Trophoblast cell (in vitro differentiated cells and primary cell): ENCODE data around the gene AIRE.

Experiments
- DNase-seq, 2 donors: peaks; one replicate each; pipeline ENCODE4 v3.0.0-alpha.2; 2016
- H2AFZ ChIP-seq: 2 replicates; pipeline ENCODE4 v1.6.1; 2013; ENCODE audit warnings: low read length, moderate library complexity, mild to moderate bottlenecking; ENCODE audit not compliant: insufficient read depth, poor library complexity
- H2AK5ac ChIP-seq: 2 replicates; pipeline ENCODE4 v1.6.1; 2013; ENCODE audit warnings: mild to moderate bottlenecking, low read length
- H2BK120ac ChIP-seq: 2 replicates; pipeline ENCODE4 v1.6.1; 2013; ENCODE audit warnings: low read length, mild to moderate bottlenecking, moderate library complexity; ENCODE audit not compliant: insufficient read depth, poor library complexity
- H2BK12ac ChIP-seq: 2 replicates; pipeline ENCODE4 v1.6.1; 2013; ENCODE audit warnings: mild to moderate bottlenecking, low read length, moderate library complexity
- H2BK5ac ChIP-seq: 2 replicates; pipeline ENCODE4 v1.6.1; 2013; ENCODE audit warnings: low read length, low read depth, moderate library complexity, mild to moderate bottlenecking; ENCODE audit not compliant: poor library complexity
- H3K14ac ChIP-seq: 2 replicates; pipeline ENCODE4 v1.6.1; 2013; ENCODE audit warnings: mild to moderate bottlenecking, low read length
- H3K18ac ChIP-seq: 2 replicates; pipeline ENCODE4 v1.6.1; 2013; ENCODE audit warnings: mild to moderate bottlenecking, low read length
- H3K23ac ChIP-seq: 2 replicates; pipeline ENCODE4 v1.6.1; 2013; ENCODE audit warnings: low read length
- H3K27ac ChIP-seq: 2 replicates; pipeline ENCODE4 v1.5.1; 2013; ENCODE audit warnings: low read depth, mild to moderate bottlenecking, inconsistent platforms, low read length, moderate library complexity
- H3K27me3 ChIP-seq: 2 replicates; pipeline ENCODE4 v1.6.1; 2013; ENCODE audit warnings: inconsistent platforms, mild to moderate bottlenecking, low read length, moderate library complexity; ENCODE audit not compliant: insufficient read depth
- H3K36me3 ChIP-seq, 2 experiments: 1 replicate in 1 of 2; 2 replicates in 1 of 2; pipeline ENCODE4 v1.6.1; 2013; ENCODE audit warnings: low read length in 2 of 2, mild to moderate bottlenecking in 2 of 2, moderate library complexity in 1 of 2; ENCODE audit not compliant: insufficient read depth in 2 of 2, control insufficient read depth in 1 of 2
- H3K4ac ChIP-seq: 2 replicates; pipeline ENCODE4 v1.6.1; 2013; ENCODE audit warnings: low read depth, mild to moderate bottlenecking, low read length, moderate library complexity
- H3K4me1 ChIP-seq, 2 experiments: 1 replicate in 1 of 2; 2 replicates in 1 of 2; pipeline ENCODE4 v1.6.1; 2013; ENCODE audit warnings: low read length in 2 of 2, mild to moderate bottlenecking in 2 of 2, moderate library complexity in 1 of 2; ENCODE audit not compliant: insufficient read depth in 2 of 2, control insufficient read depth in 1 of 2
- H3K4me2 ChIP-seq: 2 replicates; pipeline ENCODE4 v1.6.1; 2013; ENCODE audit warnings: inconsistent platforms, mild to moderate bottlenecking, low read length, moderate library complexity
- H3K4me3 ChIP-seq: 2 replicates; pipeline ENCODE4 v1.5.1; 2013; ENCODE audit warnings: mild to moderate bottlenecking, low read depth, low read length, inconsistent platforms
- H3K79me1 ChIP-seq: one replicate; pipeline ENCODE4 v1.6.1; 2013; ENCODE audit warnings: low read length
- H3K79me2 ChIP-seq: 2 replicates; pipeline ENCODE4 v1.6.1; 2013; ENCODE audit warnings: low read length, mild to moderate bottlenecking; ENCODE audit not compliant: control insufficient read depth, insufficient read depth, poor library complexity
- H3K9ac ChIP-seq: 2 replicates; pipeline ENCODE4 v1.6.1; 2013; ENCODE audit warnings: mild to moderate bottlenecking, low read length
- H3K9me3 ChIP-seq: 2 replicates; pipeline ENCODE4 v1.6.1; 2013; ENCODE audit warnings: low read depth, mild to moderate bottlenecking, control low read depth, inconsistent platforms, low read length; ENCODE audit not compliant: insufficient read depth
- H4K12ac ChIP-seq: 2 replicates; pipeline ENCODE4 v1.6.1; 2013; ENCODE audit warnings: low read depth, mild to moderate bottlenecking, low read length, moderate library complexity
- H4K8ac ChIP-seq: 2 replicates; pipeline ENCODE4 v1.6.1; 2013; ENCODE audit warnings: low read depth, mild to moderate bottlenecking, low read length, moderate library complexity
- H4K91ac ChIP-seq: one replicate; pipeline ENCODE4 v1.6.1; 2013; ENCODE audit warnings: low read depth, mild to moderate bottlenecking, low read length, moderate library complexity
- WGBS: extraction: QIAGEN DNeasy Blood & Tissue Kit; methylation state at CpG from one replicate; pipeline ENCODE4 v1.1.7; 2013; ENCODE audit warnings: missing lambda C conversion rate; ENCODE audit not compliant: insufficient read length, insufficient coverage; ENCODE audit errors: extremely low coverage; 5-methylcytosine and 5-hydroxymethylcytosine counted together

Gene AIRE

DNA sequence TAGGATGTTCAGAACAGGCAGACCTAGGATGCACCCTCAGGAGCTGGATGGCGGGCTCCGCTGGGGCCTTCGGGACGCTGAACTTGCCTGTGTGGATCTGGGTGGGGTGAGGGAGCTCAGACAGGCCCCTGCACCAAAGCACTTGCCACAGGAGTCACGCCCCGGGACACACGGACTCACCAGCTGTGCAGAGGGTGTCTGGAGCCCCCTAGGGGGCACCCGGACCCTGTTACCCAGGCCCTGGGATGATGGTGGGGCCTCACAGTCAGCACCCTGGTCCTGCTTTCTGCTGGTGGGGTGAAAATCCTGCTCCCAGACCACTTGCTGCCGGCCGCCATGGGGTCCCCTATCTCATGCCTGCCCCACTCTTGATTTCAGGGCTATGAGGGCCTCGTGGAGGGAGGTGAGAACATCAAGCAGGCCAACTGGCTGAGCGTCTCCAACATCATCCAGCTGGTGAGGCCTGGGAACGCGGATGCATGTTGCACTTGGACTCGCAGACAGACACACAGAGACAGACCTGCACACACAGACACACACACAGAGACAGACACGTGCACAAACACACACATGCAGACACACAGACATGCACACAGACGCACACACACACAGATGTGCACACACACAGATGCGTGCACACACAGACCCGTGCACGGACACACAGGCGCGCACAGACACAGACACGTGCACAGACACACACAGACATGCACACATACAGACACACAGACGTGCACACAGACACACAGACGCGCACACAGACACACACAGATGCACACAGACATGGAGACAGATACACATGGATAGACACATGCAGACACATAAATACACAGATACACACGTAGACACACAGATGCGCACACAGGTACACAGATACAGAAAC is 25.2 kb downstream of the AIRE start:
- Histone ChIP-seq H3K27me3 (no peaks in the 10 kb centered on the region), H3K4me2 (no peak overlapping the region), H4K91ac (no peak overlapping the region), H3K4me1 (no peaks in the 10 kb centered on the region), H3K36me3 (peaks cover 72 to 73% of the 10 kb centered on the region in 2 experiments), H4K8ac (no peak overlapping the region), H2AFZ (no peak overlapping the region), H2BK12ac (no peak overlapping the region), H3K9me3 (peaks cover 1% of the 10 kb centered on the region), H3K14ac (no peak overlapping the region), H2BK120ac (no peak overlapping the region), H3K79me2 (no peaks in the 10 kb centered on the region), H3K23ac (no peak overlapping the region), H3K79me1 (no peaks in the 10 kb centered on the region), H4K12ac (no peak overlapping the region), H3K9ac (no peak overlapping the region), H2BK5ac (no peak overlapping the region), H3K4ac (no peak overlapping the region), H3K4me3 (peak overlapping the region; percentile 6), H2AK5ac (no peak overlapping the region), H3K18ac (no peak overlapping the region), H3K27ac (no peak overlapping the region)
- DNase-seq = no peak
- WGBS = no CpG with 5 or more reads among the region's 28 CpGs

- H3K9ac ChIP-seq = no peak overlapping the region
Measured at GRCh38 chr21:44312089-44312488, 26.4 kb downstream of the AIRE start.

GRCh38 chr21:44312716-44313115 is 27.0 kb downstream of the AIRE start:
- Histone ChIP-seq H3K4me1 (no peaks in the 10 kb centered on the region), H3K9me3 (peaks cover 6% of the 10 kb centered on the region), H3K23ac (no peak overlapping the region), H3K4me2 (no peak overlapping the region), H3K79me2 (no peaks in the 10 kb centered on the region), H4K8ac (no peak overlapping the region), H3K14ac (no peak overlapping the region), H4K91ac (no peak overlapping the region), H3K9ac (no peak overlapping the region), H2AFZ (no peak overlapping the region), H2AK5ac (no peak overlapping the region), H3K79me1 (no peaks in the 10 kb centered on the region), H3K27me3 (no peaks in the 10 kb centered on the region), H3K36me3 (peaks cover 76 to 81% of the 10 kb centered on the region in 2 experiments), H3K4ac (no peak overlapping the region), H2BK5ac (no peak overlapping the region), H4K12ac (no peak overlapping the region), H3K18ac (no peak overlapping the region), H2BK120ac (no peak overlapping the region), H3K27ac (no peak overlapping the region), H3K4me3 (no peak overlapping the region), H2BK12ac (no peak overlapping the region)
- no peak for DNase-seq
- no CpG with 5 or more reads among the region's 19 CpGs for WGBS

More at GRCh38 chr21:44312089-44312488, 26.4 kb downstream of the AIRE start:
- Histone ChIP-seq H2BK12ac (no peak overlapping the region), H4K91ac (no peak overlapping the region), H3K27me3 (no peaks in the 10 kb centered on the region), H3K4me3 (no peak overlapping the region), H3K79me2 (no peaks in the 10 kb centered on the region), H3K23ac (no peak overlapping the region), H3K4me2 (no peak overlapping the region), H3K4ac (no peak overlapping the region), H2BK5ac (no peak overlapping the region), H2AFZ (no peak overlapping the region), H4K12ac (no peak overlapping the region), H3K9me3 (peaks cover 6% of the 10 kb centered on the region), H3K27ac (no peak overlapping the region), H3K79me1 (no peaks in the 10 kb centered on the region), H2AK5ac (no peak overlapping the region), H3K14ac (no peak overlapping the region), H2BK120ac (no peak overlapping the region), H4K8ac (no peak overlapping the region), H3K4me1 (no peaks in the 10 kb centered on the region), H3K36me3 (peaks cover 76 to 81% of the 10 kb centered on the region in 2 experiments), H3K18ac (no peak overlapping the region)
- no peak for DNase-seq
- no CpG with 5 or more reads among the region's 22 CpGs for WGBS

DNA sequence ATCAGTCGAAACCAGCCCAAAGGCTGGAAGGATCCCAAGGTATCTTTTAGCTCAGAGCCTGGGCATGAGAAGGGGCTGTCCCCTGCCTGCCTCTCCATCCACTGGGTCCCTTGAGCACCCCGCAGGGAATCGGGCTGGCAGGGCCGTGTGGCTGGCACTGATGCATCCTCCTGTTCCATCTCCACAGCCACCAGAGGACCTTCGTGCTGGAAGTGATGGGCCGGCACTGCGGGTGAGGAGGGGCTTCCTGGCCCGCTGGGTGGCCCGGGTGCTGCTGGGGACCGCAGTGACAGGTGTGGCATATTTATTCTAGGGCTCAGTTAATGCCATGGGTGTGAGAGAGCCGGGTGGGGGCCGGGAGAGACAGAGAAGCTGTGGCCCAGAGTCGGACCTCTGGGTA is 27.8 kb downstream of the AIRE start:
- DNase-seq = no peak
- Histone ChIP-seq H3K79me1 (no peaks in the 10 kb centered on the region), H2BK12ac (no peak overlapping the region), H4K12ac (no peak overlapping the region), H3K27me3 (no peaks in the 10 kb centered on the region), H4K91ac (no peak overlapping the region), H3K23ac (no peak overlapping the region), H4K8ac (no peak overlapping the region), H3K4me2 (no peak overlapping the region), H2BK120ac (no peak overlapping the region), H2BK5ac (no peak overlapping the region), H3K9ac (no peak overlapping the region), H3K18ac (no peak overlapping the region), H2AFZ (no peak overlapping the region), H3K27ac (no peak overlapping the region), H3K36me3 (peaks cover 80 to 82% of the 10 kb centered on the region in 2 experiments), H2AK5ac (no peak overlapping the region), H3K14ac (no peak overlapping the region), H3K4ac (no peak overlapping the region), H3K4me3 (no peak overlapping the region), H3K4me1 (no peaks in the 10 kb centered on the region), H3K79me2 (no peaks in the 10 kb centered on the region), H3K9me3 (peaks cover 7% of the 10 kb centered on the region)
- no CpG with 5 or more reads among the region's 13 CpGs for WGBS
